ENCODE data around the gene PDE4D.
A peak's percentile ranks its signal among the peaks of the same experiment; 100 is the strongest.
"Not testable (repeated sequence)": the region's sequence is repeated elsewhere in the genome, so short reads cannot be mapped to it uniquely, and the experiment has no call there.

Gene PDE4D

GRCh38 chr5:59008816-59009473, 884.6 kb downstream of the PDE4D start:
- DNase-seq = no peak

DNA sequence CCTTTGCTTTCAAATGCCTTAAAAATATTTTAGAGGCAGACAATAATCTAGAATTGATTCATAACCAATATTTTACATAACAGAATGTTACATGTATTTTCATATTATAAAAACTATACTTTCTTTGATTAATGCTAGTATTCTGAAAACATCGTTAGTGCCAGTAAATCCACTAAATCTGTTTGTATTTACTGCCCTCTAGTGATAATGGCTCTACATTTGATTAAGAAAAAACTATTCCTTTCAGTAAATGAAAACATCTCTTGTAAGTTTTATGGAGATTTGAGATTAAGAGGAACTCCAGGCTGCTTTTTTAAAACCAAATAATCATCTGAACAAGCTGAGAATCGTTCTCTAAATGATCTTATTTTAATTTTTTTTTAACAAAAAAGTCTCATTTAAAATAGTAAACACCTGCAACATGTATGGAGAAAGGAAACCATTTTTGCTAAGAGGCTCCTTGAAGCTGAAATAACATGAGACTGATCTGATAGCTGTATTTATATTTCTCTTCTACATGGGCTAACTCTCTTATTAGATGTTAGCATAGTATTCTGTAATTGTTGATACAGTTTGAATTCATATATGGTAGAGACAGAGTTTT, 886.0 kb downstream of the PDE4D start:
- DNase-seq = peak; percentile 57

DNA sequence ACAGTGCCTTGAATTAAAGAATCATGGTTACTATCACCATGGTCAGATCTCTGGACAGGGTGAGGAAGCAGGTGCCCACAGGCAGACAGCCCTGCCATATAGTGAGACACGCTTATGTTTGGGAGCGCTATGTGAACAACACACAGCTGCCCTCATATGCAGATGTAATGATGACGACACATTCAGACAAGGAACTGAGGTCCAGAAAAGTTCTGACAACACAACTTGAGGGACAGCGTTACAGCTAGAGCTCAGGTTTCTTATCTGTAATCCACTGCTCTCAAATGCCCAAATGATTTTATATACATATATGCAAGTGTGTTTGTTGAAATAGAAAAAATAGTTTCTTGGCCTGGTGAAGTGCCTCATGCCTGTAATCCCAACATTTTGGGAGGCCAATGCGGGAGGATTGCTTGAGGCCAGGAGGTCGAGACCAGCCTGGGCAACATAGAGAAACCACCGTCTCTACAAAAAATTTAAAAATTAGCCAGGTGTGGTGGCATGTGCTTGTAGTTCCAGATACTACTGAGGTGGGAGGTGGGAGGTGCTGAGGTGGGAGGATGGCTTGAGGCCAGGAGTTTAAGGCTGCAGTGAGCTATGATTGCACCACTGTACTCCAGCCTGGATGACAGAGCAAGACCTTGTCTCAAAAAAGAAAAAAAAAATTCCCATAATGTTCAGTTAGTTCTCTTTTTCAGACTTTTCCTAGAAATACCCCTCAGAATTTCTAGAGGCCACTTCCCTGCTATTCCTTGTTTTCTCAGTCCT, 887.4 kb downstream of the PDE4D start:
- no peak for DNase-seq

DNA sequence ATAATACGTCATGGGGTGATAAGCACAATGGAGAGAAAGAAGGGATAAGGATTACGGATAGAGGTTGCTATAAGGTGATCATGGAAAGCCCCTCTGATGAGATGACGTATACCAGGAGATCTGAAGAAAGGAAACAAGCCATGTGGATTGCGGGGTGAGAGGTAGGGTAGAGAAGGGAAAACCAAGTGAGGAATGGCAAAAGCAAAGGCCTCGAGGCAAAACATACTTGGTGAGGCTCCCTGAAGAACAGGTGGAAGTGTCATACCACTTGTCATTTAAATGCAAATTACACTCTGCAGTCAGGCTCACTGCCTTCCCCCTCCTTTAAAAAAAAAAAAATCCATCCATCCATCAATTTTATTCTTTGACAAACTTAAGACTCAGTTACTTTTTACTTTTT, 889.9 kb downstream of the PDE4D start:
- no peak for DNase-seq

- no peak for DNase-seq
Measured at GRCh38 chr5:59003124-59003523, 890.4 kb downstream of the PDE4D start.

DNA sequence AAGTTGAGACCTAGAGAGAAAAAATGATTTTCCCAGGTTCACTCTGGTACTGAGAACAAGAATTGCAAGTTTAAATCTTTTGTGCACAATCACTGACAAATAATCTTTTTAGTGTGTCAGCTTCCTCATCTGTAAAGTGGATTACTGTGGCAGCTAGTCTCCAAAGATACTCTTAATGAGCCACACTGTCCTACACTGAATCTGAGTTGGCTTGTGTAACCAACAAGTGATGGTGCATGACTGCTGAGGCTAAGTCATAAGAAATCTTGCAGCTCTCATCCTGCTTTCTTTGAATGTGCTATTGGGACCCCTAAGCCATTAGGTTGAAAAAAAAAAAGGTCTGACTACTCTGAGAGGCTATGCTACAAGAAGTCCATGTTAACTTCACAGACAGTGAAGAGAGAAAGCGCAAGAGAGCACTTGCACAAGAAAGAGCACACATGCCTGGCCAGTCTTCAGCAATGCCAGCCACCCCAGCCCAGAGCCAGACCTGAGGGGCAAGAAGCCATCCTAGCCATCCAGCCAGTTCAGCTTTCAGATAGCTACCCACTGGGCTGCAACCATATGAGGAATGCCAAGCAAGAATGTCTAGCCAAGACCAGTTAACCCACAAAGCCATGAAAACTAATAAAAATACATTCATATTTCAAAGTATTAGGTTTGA, 891.2 kb downstream of the PDE4D start:
- DNase-seq = no peak

DNA sequence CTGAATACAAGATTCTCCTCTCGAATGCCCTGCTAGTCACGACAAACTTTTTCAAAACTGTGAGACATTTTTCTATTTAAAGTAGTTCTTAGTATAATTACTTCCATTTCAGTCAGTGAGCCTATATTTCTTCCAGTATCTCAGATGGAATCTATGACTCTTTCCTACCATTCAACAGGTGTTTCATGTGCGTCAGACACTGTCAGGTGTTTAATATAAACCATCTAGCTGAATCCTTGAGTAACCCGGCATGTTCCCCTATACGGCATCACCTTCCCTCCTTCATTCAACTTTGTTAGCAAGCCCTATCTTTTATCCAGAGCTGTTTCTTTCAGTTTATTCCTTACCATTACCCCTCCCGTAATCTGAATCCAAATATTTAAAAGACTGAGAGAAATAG, 891.8 kb downstream of the PDE4D start:
- DNase-seq = no peak

DNA sequence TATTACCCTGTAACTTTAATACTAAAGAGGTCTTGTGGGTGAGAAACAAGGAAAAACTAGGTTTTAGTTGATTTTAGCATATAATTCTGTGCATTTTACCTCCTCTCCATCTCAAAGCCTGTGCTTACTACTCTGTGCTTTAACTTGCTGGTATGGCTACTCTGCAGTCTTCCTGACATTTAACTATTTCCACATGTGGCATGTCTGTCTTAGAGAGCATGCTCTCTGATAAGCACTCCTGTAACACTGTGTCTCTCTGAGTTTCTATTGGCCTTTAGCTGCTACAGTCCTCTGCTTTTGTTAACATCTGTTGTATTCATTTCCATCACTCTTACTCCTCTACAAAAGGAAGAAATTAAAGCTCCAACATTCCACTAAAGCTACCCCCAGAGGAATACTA, 892.4 kb downstream of the PDE4D start:
- DNase-seq = no peak

DNA sequence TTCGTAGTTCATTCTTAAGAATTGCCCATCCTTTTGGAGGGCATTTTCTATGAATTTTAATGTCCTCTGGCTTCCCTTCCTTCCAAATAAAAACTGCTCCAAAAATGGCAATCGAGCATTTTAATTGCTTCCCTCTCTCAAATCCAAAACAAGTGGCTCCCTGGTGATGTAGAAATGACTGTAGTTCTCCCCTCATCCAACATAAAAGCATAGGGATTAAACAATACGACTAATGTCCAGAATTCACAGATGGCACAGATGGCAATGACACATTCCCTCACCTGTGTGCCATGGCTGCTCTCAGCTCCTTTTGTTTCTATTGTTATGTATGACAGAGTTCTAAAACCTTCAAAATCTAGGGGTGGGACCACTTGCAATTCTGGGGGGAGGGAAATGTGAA, 893.3 kb downstream of the PDE4D start:
- no peak for DNase-seq

DNA sequence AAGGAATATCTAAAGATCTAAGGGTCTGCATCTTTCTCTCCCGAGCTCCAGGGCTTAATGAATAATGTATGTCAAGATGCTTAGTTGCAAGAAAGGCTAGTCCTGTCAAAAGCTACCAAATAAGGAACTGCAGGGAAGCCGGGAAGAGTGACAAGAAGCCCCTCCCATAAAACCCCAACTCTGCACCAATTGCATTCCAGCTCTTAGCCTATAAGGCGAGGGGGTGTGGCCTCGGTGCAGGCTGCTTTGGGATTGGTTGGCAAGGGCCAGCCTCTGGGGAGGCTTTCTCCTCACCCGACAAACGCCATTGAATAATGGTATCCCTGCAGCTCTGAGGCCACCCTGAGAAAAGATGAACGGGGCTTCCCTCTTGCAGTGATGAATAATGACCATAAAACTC, 893.7 kb downstream of the PDE4D start:
- DNase-seq = peak; percentile 86

DNA sequence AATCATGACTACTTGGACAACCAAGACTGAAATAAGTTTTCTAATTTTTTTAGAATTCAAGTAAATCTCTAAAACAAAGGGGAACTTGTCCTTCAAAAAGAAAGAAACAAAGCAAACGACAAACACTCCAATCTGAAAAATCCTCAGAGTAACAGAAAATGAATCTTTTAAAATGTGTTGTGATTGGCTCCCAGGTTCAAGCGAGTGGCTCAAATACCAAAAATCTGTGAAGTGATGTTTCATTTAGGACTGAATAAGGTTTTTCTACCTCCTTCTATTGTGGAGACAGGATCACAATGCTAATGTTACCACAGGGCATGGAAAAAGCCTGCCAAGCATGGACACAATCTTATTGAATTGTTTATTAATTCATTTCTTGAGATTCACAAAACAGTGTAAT, 895.0 kb downstream of the PDE4D start:
- DNase-seq = no peak

- DNase-seq = not testable (repeated sequence)
Measured at GRCh38 chr5:58995779-58996178, 897.7 kb downstream of the PDE4D start.

GRCh38 chr5:58993461-58993860, 900.1 kb downstream of the PDE4D start:
- no peak for DNase-seq

DNA sequence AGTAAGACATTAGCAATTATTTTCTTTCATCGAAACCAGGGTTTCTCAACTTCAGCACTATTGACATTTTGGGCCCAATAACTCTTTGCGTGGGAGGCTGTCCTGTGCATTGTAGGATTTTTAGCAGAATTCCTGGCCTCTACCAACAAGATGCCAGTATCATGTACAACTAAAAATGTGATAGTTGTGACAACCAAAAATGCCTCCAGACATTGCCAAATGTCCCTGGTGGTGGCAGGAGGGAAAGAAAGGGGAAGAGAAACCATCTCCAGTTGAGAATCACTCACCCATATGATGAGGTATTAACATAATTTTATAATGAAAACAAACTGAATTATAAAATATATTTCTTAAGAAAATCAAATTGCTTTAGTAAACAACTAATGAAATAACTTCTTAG, 904.6 kb downstream of the PDE4D start:
- no peak for DNase-seq

DNA sequence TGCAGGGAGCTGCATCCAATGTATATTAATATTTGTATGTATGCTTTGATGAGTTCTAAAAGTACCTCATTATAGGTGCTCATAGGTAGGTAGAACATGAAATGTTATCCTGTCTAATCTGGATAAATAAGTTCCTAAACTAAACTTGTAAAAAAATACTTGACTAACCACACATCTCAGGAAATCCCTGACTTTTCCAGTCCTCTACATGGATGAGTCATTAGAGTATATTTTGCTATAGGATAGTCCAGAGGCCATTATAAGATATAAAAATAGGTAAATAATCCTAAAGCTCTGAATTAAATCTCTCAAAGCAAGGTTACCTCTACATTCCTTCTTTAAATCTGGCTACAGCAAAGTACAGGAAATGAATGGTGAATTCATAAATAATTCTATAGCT, 906.3 kb downstream of the PDE4D start:
- no peak for DNase-seq

DNA sequence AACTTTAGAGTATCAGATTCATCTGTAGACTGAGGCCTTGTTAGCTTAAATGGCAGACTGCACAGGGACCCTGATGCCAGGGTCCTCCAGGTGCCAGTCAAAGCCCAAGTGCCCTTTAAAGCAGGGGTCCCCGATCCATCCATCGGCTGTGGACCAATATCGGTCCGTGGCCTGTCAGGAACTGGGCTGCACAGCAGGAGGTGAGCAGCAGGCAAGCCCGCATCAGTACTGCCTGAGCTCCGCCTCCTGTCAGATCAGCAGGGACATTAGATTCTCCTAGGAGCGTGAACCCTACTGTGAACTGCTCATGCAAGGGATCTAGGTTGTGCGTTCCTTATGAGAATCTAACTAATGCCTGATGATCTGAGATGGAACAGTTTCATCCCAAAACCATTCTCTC, 907.2 kb downstream of the PDE4D start:
- DNase-seq = no peak

- DNase-seq = peak; percentile 20
Measured at GRCh38 chr5:58985759-58986158, 907.8 kb downstream of the PDE4D start.

DNA sequence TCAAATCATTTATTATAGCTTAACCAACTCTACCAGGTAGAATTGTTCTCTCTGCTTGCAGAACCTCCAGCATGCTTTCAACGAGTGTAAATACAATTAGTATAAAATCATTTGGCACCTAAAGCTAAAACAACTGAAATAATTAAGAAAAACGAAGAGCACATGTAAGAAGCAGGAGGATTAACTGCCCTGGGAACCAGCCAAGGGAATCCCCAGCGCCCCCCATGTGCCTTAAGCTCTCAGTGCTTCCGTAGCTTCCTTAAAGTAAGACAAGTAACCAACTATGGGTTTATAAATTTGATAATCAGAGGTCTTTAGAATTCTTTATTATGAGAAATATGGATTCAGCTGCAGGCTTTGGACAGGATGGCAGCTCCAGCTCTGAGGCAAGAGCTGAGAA, 908.2 kb downstream of the PDE4D start:
- DNase-seq = no peak

- DNase-seq = peak; percentile 89
Measured at GRCh38 chr5:58983526-58984452, 909.7 kb downstream of the PDE4D start.

- DNase-seq = no peak
Measured at GRCh38 chr5:58980890-58981289, 912.6 kb downstream of the PDE4D start.

DNA sequence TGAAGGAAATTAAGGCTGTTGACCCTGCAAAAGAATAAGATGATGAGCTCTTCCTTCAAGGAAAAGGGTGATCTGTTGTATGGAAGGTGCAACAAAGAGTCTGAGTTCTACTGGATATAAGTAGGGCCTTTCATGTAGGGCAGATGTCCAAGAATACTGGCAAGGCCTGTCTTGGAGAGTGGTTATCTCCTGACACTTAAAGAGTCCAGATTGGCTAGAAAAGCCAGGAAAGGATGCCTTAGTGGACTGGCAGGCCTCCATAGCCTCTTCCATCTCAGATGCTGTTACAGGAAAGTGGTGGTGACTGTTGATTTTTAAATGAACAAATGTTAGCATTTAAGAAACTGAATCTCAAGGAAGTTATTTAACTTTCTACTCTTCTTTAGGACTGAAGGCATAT, 914.4 kb downstream of the PDE4D start:
- no peak for DNase-seq

DNA sequence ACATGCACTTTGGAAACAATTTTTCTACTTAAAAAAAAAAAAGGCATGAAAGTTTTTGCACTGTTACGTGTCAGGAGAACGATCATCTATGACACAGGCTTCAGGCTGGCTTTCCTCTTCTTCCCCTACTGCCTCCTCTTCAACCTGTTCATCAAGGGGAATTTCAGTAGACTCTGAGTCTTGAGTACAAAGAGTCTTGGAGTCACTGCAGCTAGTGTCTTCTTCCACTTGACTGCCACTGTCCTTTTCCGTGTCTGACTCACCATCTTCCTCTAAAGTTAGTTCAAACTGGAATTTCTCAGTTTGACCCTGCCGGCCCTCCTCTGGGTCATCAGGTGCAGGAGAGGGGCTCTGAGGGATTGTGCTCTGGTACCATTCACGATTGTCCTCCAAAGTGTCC, 918.9 kb downstream of the PDE4D start:
- no peak for DNase-seq

GRCh38 chr5:58974083-58974482, 919.4 kb downstream of the PDE4D start:
- DNase-seq = no peak

Measured in NCI-H2227 treated with DMSO at 0.1 percent for 48 hours (cell line).